ENCODE measurements around the gene GRK6.

Gene GRK6

DNA sequence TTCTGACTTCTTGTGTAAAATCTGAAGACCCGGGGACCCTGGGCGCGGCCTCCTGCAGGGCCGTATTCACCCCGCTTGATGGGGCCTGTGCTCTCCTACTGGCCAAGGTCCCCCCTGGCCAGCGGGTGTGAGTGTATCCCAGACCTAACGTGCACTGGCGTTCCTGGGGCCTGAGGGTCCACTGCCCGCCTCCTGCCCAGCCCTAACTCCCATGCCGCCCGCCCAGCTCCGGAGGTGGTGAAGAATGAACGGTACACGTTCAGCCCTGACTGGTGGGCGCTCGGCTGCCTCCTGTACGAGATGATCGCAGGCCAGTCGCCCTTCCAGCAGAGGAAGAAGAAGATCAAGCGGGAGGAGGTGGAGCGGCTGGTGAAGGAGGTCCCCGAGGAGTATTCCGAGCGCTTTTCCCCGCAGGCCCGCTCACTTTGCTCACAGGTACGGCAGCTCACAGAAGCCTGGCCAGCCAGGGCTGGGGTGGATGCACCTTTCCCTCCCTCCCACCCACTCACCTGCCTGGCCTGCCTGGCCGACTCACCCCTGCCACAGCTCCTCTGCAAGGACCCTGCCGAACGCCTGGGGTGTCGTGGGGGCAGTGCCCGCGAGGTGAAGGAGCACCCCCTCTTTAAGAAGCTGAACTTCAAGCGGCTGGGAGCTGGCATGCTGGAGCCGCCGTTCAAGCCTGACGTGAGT, 9.5 kb downstream of the GRK6 start:
- Mint-ChIP-seq H3K36me3 (ENCODE audit: low read depth) (peaks cover 71% of the 10 kb centered on the region), H3K27ac (no peak overlapping the region), H3K27me3 (no peaks in the 10 kb centered on the region), H3K9me3 (no peaks in the 10 kb centered on the region), H3K4me3 (no peak overlapping the region), H3K4me1 (ENCODE audit: low read depth) (peaks cover 82% of the 10 kb centered on the region)

DNA sequence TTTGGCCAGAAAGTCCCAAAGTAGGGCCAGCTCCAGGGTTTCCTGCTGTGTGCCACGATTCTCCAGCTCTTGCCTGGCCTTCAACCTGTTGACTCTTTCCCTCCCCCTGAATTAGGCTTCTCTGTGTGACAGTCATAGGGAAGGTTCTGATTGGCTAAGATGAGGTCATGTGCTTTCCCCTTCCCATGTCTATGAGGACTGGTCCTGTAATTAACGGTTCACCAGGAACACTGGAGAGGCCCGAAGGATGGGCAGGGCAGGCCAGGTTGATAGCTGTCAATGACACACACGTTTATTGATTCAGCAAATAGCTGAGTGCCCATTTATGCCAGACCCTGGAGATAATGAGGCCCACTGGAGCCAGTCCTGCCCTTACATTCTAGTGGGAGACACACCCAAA, 11.1 kb downstream of the GRK6 start:
- H3K4me3 Mint-ChIP-seq: no peak overlapping the region
- H3K9me3 Mint-ChIP-seq: no peaks in the 10 kb centered on the region
- H3K4me1 Mint-ChIP-seq (ENCODE audit: low read depth): peaks cover 70% of the 10 kb centered on the region
- peaks cover 70% of the 10 kb centered on the region for H3K36me3 Mint-ChIP-seq (ENCODE audit: low read depth)
- no peaks in the 10 kb centered on the region for H3K27me3 Mint-ChIP-seq
- H3K27ac Mint-ChIP-seq: peak overlapping the region; percentile 36

DNA sequence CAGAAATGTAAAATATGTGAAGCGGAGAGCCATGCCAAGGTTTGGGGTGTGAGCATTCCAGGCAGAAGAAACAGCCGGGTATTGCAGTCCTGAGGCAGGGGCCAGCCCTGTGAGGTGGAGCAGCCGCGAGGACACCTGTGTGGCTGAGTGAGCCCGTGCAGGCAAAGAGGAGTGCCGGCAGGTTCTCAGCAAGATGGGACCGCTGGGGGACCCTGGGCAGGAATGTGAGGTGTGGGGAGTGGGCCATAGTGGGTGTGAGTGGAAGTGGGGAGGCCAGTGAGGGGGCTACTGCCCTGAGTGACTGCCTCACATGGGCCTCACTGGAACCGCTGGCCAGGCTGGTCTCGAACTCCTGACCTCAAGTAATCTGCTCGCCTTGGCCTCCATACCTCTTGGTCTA, 12.0 kb downstream of the GRK6 start:
- Mint-ChIP-seq H3K9me3 (no peaks in the 10 kb centered on the region), H3K27ac (no peak overlapping the region), H3K27me3 (no peaks in the 10 kb centered on the region), H3K36me3 (ENCODE audit: low read depth) (peaks cover 67% of the 10 kb centered on the region), H3K4me1 (ENCODE audit: low read depth) (peaks cover 61% of the 10 kb centered on the region), H3K4me3 (no peak overlapping the region)

DNA sequence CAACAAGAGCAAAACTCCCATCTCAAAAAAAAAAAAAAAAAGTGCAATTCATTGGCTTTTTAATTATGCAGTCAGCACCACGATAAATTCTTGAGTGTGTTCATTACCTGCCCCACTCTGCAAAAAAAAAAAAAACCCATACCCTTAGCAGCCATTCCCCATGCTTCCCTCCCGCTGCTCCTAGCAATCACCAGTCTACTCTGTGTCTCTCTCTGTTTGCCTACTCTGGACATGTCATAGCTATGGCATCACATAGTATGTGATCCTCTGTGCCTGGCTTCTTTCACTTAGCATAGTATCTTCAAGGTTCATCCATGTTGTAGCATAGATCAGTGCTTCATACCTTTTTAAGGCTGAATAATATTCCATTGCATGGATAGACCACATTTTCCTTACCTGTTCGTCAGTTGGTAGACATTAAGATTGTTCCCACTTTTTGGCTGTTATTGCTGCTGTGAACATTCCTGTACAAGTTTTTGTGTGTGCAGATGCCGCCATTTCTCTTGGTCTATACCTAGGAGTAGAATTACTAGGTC, 13.1 kb downstream of the GRK6 start:
- peaks cover 56% of the 10 kb centered on the region for H3K36me3 Mint-ChIP-seq (ENCODE audit: low read depth)
- peak overlapping the region; percentile 20 for H3K4me3 Mint-ChIP-seq
- no peaks in the 10 kb centered on the region for H3K9me3 Mint-ChIP-seq
- H3K27ac Mint-ChIP-seq: peak overlapping the region; percentile 82
- no peaks in the 10 kb centered on the region for H3K27me3 Mint-ChIP-seq
- peaks cover 59% of the 10 kb centered on the region for H3K4me1 Mint-ChIP-seq (ENCODE audit: low read depth)

DNA sequence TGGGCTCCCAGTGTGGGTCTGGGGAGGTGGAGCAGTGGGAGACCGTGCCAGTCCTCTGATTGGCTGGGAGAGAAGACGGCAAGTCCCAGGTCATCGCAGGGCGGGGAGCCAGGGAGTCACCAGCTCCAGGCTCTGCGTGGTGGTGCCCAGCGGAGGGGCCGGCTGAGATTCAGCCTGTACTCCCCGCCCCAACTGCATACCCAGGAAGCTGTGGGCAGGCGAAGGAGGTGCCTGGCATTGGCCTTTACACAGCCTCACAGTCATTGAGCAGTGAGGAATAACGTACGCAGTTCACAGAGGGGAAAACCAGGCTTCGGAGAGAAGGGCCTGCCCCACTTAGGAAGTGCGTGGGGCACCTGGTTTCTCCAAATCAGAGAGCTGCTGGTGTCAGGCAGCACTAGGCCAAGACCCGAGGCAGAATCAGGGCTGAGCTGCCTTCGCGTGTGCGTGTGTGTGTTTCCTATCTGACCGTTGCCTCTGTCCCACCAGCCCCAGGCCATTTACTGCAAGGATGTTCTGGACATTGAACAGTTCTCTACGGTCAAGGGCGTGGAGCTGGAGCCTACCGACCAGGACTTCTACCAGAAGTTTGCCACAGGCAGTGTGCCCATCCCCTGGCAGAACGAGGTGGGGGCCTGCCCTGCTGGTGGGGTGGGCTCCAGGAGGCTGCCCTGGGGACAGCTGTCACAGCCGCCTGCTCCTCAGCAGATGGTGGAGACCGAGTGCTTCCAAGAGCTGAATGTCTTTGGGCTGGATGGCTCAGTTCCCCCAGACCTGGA, 13.9 kb downstream of the GRK6 start:
- Mint-ChIP-seq H3K36me3 (ENCODE audit: low read depth) (peaks cover 48% of the 10 kb centered on the region), H3K27ac (peak overlapping the region; percentile 82), H3K4me1 (ENCODE audit: low read depth) (peaks cover 60% of the 10 kb centered on the region), H3K9me3 (no peaks in the 10 kb centered on the region), H3K27me3 (no peaks in the 10 kb centered on the region), H3K4me3 (peak overlapping the region; percentile 20)

DNA sequence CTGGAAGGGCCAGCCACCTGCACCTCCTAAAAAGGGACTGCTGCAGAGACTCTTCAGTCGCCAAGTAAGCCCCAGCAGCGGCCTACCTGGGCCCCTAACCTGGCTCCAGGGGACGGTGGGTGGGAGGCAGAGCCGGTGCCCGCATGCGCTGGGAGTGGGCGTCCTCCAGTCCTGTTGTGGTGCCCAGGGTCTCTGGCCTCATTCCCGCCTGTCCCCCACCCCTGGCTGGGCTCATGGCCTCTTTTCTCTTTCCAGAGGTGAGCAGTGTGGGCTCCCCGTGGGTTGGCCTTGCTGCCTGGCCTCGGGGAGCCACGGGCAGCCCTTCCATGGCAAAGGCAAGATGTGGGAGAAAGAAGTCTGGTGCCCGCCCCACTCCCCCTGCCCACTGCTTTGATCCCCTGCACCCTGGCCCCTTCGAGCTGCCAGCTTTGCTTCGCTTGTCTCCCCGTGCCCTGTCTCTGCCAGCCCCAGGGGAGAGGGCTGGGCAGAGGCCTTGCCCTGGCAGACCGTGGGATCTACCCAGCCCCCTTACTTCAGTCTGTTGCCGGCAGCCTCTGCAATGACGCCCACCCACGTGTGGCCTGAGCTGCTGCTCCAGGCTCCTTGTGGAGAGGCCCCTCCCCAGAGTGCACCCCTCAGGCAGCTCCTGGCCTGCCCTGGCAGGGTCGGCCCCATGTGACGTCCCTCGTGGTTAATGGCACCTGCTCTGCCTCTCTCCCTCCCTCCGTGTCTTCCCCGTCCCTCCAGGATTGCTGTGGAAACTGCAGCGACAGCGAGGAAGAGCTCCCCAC, 14.7 kb downstream of the GRK6 start:
- Mint-ChIP-seq H3K36me3 (ENCODE audit: low read depth) (peaks cover 42% of the 10 kb centered on the region), H3K4me1 (ENCODE audit: low read depth) (peaks cover 61% of the 10 kb centered on the region), H3K4me3 (no peak overlapping the region), H3K27me3 (no peaks in the 10 kb centered on the region), H3K27ac (peak overlapping the region; percentile 11), H3K9me3 (no peaks in the 10 kb centered on the region)

DNA sequence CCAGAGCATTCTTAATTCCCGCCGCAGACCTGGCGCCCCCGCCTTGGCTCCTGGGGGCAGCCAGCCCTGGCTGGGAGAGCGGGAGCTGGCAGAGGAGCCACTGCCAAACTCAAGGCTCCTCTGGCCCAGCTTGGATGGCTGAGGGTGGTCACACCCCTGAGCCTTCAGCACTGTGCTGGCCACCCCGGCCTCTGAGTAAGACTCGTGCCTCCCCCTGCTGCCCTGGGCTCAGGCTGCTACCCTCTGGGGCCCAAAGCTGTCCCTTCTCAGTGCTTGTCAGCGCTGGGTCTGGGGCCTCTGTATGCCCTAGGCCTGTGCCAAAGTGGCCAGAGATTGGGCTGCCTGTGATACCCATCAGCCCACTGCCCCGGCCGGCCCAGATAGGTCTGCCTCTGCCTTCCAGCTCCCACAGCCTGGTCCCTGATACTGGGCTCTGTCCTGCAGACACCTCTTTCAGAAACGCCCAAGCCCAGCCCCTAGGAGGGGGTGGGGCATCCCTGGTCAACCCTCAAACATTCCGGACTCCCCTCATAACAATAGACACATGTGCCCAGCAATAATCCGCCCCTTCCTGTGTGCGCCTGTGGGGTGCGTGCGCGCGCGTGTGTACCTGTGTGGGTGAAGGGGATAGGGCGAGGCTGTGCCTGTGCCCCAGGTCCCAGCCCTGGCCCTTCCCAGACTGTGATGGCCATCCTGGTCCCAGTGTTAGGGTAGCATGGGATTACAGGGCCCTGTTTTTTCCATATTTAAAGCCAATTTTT, 15.8 kb downstream of the GRK6 start:
- H3K4me1 Mint-ChIP-seq (ENCODE audit: low read depth): peaks cover 54% of the 10 kb centered on the region
- peaks cover 32% of the 10 kb centered on the region for H3K36me3 Mint-ChIP-seq (ENCODE audit: low read depth)
- no peaks in the 10 kb centered on the region for H3K27me3 Mint-ChIP-seq
- no peak overlapping the region for H3K4me3 Mint-ChIP-seq
- no peak overlapping the region for H3K27ac Mint-ChIP-seq
- no peaks in the 10 kb centered on the region for H3K9me3 Mint-ChIP-seq

DNA sequence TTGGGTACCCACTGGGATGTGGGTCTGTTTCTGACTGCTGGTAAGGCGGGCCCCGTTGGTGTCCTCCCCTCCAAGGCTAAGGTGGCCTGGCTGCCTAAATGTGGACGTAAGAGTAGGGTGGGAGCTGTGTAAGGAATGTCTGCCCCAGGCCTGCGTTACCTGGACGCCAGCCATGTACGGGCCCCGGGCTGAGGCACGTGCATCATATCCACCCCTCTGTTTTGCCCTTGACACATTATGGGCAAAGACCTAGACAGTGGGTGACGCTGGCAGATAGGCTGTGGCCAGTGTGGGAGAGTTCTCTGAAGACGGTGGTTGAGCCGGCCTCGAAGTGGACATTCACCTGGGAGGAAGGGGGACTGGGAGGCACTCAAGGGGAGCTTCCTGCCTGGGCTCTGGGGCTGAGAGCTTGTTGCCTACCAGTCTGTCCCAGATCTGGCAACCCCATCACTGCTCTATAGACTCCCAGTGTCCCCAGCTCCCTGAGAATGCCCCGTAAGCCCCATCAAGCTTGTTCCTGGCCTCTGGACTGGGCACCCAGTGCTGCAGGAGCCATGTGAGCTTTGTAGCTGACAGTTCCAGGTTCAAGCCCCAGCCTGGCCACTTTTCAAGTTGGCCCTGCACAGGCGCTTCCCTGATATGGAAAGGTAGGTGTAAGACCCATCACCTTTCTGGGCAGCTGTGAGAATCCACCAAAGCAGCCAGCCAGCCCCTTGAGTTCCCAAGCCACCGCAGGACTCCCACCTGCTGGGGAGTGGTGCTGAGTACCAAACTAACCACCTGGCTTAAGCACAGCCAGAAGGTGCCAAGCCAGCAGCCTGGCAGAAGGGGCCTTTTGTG, 16.9 kb downstream of the GRK6 start:
- H3K36me3 Mint-ChIP-seq (ENCODE audit: low read depth): peaks cover 21% of the 10 kb centered on the region
- peaks cover 57% of the 10 kb centered on the region for H3K4me1 Mint-ChIP-seq (ENCODE audit: low read depth)
- no peak overlapping the region for H3K4me3 Mint-ChIP-seq
- H3K27me3 Mint-ChIP-seq: no peaks in the 10 kb centered on the region
- H3K27ac Mint-ChIP-seq: no peak overlapping the region
- no peaks in the 10 kb centered on the region for H3K9me3 Mint-ChIP-seq

DNA sequence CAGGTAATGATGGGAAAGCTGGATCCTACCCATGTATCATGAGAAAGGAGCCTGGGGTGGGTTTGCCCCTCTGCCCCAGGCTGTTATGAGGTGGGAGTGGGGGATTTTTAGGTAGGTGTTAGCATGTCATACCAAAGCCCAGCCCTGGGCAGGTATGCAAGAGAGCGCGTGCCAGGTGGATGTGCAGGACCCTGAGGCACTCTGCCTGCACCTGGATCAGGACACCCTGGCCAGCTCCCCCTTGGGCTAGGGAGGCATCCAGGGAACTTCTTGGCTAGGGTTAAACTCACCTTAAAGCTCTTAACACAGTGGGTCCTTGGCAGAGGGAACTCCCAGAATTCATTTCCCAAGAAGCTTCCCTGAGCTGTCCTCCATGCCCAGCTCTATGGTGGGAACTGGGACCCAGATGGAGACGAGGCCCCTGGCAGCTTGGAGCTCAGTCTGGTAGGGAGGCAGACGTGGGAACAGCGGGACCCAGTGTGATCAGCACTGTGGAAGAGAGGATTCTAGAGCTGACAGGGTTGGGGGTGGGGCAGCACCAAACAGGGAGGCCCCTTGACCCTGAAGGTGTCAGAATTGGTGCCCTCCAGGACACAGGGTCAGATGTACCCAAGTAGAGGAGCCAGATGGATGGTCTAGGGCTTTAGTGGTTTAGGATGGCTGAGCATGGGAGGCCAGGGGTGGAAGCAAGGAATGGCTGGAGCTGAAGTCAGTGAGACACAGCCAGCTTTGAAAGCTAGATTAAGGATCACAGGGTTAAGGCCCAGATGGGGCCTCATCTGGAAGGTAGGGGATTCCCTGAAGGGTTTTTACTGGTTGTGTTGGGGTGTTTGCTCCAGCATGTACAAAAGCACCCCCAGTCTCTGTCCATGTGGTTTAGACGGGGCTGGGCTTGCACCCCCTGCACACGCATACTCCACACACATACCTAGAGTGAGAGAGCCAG, 17.9 kb downstream of the GRK6 start:
- peak overlapping the region; percentile 68 for H3K27ac Mint-ChIP-seq
- no peaks in the 10 kb centered on the region for H3K9me3 Mint-ChIP-seq
- peak overlapping the region; percentile 75 for H3K4me3 Mint-ChIP-seq
- H3K36me3 Mint-ChIP-seq (ENCODE audit: low read depth): peaks cover 13% of the 10 kb centered on the region
- peaks cover 57% of the 10 kb centered on the region for H3K4me1 Mint-ChIP-seq (ENCODE audit: low read depth)
- no peaks in the 10 kb centered on the region for H3K27me3 Mint-ChIP-seq

DNA sequence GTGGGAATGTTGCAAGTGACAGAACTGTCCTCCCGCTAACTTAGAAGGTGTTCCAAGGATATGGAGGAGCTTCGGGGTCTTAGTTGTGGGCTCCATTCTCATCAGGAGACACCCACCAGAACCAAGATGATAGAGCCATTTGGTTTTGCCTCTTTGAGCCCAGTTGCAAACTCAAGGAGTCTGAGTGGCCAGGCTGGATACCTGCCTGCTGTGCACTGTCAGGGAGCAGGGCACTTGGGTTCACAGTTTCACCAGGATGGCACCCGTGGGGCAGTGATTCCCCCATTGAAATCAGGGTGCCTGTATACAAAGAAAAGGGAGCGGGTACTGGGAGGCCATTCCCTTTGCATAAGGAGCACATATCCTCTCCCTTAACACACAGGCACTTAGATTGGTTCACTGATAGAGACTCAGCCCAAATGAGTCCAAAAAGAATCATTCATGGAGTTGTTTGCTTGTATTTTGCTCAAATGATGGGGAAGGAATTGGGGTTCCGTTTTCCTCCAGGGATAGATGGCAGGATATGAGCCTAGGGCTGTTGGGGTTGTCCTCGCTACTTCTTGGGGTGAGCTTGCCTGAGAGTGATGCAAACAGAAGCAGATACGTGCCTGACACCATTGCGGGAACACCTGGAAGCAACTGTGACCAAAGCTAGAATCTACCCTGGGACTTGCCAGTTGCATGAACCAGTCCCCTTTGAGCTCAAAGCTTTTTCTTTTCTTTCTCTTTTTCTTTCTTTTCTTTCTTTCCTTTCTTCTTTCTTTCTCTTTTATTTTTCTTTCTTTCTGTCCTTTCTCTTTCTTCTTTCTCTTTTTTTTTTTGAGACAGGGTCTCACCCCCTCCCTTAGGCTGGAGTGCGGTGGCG, 18.8 kb downstream of the GRK6 start:
- H3K9me3 Mint-ChIP-seq: no peaks in the 10 kb centered on the region
- H3K4me1 Mint-ChIP-seq (ENCODE audit: low read depth): peaks cover 48% of the 10 kb centered on the region
- H3K4me3 Mint-ChIP-seq: peak overlapping the region; percentile 75
- H3K27me3 Mint-ChIP-seq: no peaks in the 10 kb centered on the region
- peaks cover 6% of the 10 kb centered on the region for H3K36me3 Mint-ChIP-seq (ENCODE audit: low read depth)
- H3K27ac Mint-ChIP-seq: peak overlapping the region; percentile 68

DNA sequence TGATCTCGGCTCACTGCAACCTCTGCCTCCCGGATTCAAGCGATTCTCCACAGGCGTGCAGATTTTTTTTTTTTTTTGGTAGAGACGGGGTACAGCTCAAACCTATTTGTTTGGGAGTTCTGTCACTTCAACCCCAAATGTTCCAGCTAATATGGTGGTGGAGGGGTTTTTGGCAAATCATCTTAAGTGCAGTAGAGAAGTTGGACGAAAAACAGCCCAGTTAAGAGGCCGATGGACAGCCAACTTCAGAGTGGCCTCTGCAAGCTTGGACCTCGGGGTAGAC, 19.4 kb downstream of the GRK6 start:
- H3K27me3 Mint-ChIP-seq: no peaks in the 10 kb centered on the region
- peaks cover 44% of the 10 kb centered on the region for H3K4me1 Mint-ChIP-seq (ENCODE audit: low read depth)
- peak overlapping the region; percentile 68 for H3K27ac Mint-ChIP-seq

More for the DNA sequence above, 19.4 kb downstream of the GRK6 start:
- H3K9me3 Mint-ChIP-seq: no peaks in the 10 kb centered on the region
- peak overlapping the region; percentile 75 for H3K4me3 Mint-ChIP-seq
- H3K36me3 Mint-ChIP-seq (ENCODE audit: low read depth): peaks cover 6% of the 10 kb centered on the region

Data from stimulated activated naive CD8-positive, alpha-beta T cell treated with anti-CD3 and anti-CD28 coated beads, Interleukin-15, Interleukin-2, amounts not matched to agents 100 ng/mL and 50 ng/mL, for 24 hours (primary cell).